HepG2 (cell line): ENCODE measurements around the gene COL5A1. TPM values are rescaled to one million over a fixed set of nuclear protein-coding genes. Genes with fewer than 3 reads are reported as not detected.

ENCODE experiments used
- ATAC-seq: fragments of 200-7000 bp; cut with Tn5 transposase; 3 replicates; pipeline ENCODE4 v1.9.1; 2020; ENCODE audit warnings: mild to moderate bottlenecking, moderate library complexity
- BruUV-seq: library from RNA; stranded (reverse); fragments of 400-500 nt; replicated peaks from 2 replicates; lab custom pipeline; 2021; lab: Mats Ljungman, UMichigan
- CTCF ChIA-PET: fragments of 300-600 bp; formaldehyde crosslinking; extraction: SDS; loops from one replicate; lab custom pipeline; 2021; ENCODE audit warnings: low total read pairs, inconsistent platforms, low intra/inter-chr PET ratio; lab: Yijun Ruan, JAX
- POLR2A ChIA-PET: fragments of 350-600 bp; sonication (Branson Sonifier 250); formaldehyde crosslinking; loops from one replicate; lab custom pipeline; 2020; ENCODE audit warnings: antibody characterized with exemption, inconsistent platforms; lab: Yijun Ruan, JAX
- DNase-seq: peaks from one replicate; pipeline ENCODE4 v3.0.0-alpha.2; 2015; ENCODE audit warnings: low spot score
- FAIRE-seq: peaks from 3 replicates; lab custom pipeline; 2011; peaks lifted over from hg19 to GRCh38; lab: Jason Lieb, UNC
- H2AFZ ChIP-seq: one replicate; pipeline ENCODE4 v1.6.1; 2011; ENCODE audit warnings: low read length, inconsistent platforms
- H3K27ac ChIP-seq: fragments of 300-600 bp; 3 replicates; pipeline ENCODE4 v1.8.0; 2011; ENCODE audit warnings: mixed run types, mild to moderate bottlenecking, mixed read lengths, low read length, inconsistent platforms; ENCODE audit not compliant: insufficient read depth; ENCODE audit errors: extremely low read length
- H3K27me3 ChIP-seq, 2 experiments: fragments of 200-600 bp in 1 of 2; 2 replicates in 1 of 2; 3 replicates in 1 of 2; pipeline versions ENCODE4 v1.6.0 to v1.8.0; 2011; ENCODE audit warnings: low read length in 2 of 2, mild to moderate bottlenecking in 2 of 2, moderate library complexity in 2 of 2, inconsistent platforms in 1 of 2; ENCODE audit not compliant: insufficient read depth in 2 of 2, control insufficient read depth in 1 of 2
- H3K36me3 ChIP-seq, 2 experiments: fragments of 200-600 bp in 1 of 2; replicated peaks in 1 of 2; 2 replicates in 1 of 2; 3 replicates in 1 of 2; pipeline versions ENCODE4 v1.5.1 to v1.8.0; 2011; ENCODE audit warnings: low read length in 2 of 2, inconsistent platforms in 1 of 2; ENCODE audit not compliant: insufficient read depth in 2 of 2, control insufficient read depth in 1 of 2
- H3K4me1 ChIP-seq: 2 replicates; pipeline ENCODE4 v1.5.1; 2012; ENCODE audit warnings: low read length, inconsistent platforms; ENCODE audit not compliant: insufficient read depth
- H3K4me2 ChIP-seq: 2 replicates; pipeline ENCODE4 v1.6.0; 2011; ENCODE audit warnings: low read depth, low read length, inconsistent platforms
- H3K4me3 ChIP-seq, 3 experiments: fragments of 200-600 bp in 1 of 3; sonication (generic), shearing (Covaris generic) in 1 of 3; replicated peaks in 1 of 3; 2 replicates each; pipeline ENCODE4 v1.5.1; 2011 to 2016; ENCODE audit warnings: low read length in 3 of 3, inconsistent platforms in 2 of 3, low read depth in 2 of 3, mild to moderate bottlenecking in 2 of 3, control low read depth in 1 of 3, mixed read lengths in 1 of 3; ENCODE audit not compliant: insufficient read depth in 1 of 3
- H3K79me2 ChIP-seq: one replicate; pipeline ENCODE4 v1.6.1; 2011; ENCODE audit warnings: low read length, inconsistent platforms; ENCODE audit not compliant: insufficient read depth
- H3K9ac ChIP-seq: 2 replicates; pipeline ENCODE4 v1.6.0; 2011; ENCODE audit warnings: mild to moderate bottlenecking, low read depth, low read length, inconsistent platforms; ENCODE audit not compliant: insufficient read depth
- H3K9me3 ChIP-seq: 2 replicates; pipeline ENCODE4 v1.5.1; 2012; ENCODE audit warnings: mild to moderate bottlenecking, low read length
- H4K20me1 ChIP-seq: 2 replicates; pipeline ENCODE4 v1.6.0; 2011; ENCODE audit warnings: inconsistent platforms, mild to moderate bottlenecking, low read length, moderate library complexity; ENCODE audit not compliant: insufficient read depth
- ASH2L ChIP-seq: fragments of 300-600, 200-600 bp; sonication (generic); IDR thresholded peaks from 2 replicates; pipeline ENCODE4 v1.7.0; 2017; ENCODE audit warnings: low read depth, mild to moderate bottlenecking, moderate library complexity, mixed read lengths, low read length; ENCODE audit not compliant: insufficient read length
- CHD2 ChIP-seq: IDR thresholded peaks from 2 replicates; pipeline ENCODE4 v1.6.1; 2011; ENCODE audit warnings: low read depth, low read length, improper control_type of control experiment
- JARID2 ChIP-seq: sonication (generic); formaldehyde crosslinking; IDR thresholded peaks from 2 replicates; pipeline ENCODE4 v1.8.1; 2023; ENCODE audit warnings: missing genetic modification reagents, inconsistent platforms; ENCODE audit not compliant: insufficient replicate concordance
- NFRKB ChIP-seq: fragments of 450-650 bp; IDR thresholded peaks from 2 replicates; pipeline ENCODE4 v1.6.1; 2017
- PRPF4 ChIP-seq: fragments of 200-400 bp; formaldehyde crosslinking; IDR thresholded peaks from 2 replicates; pipeline ENCODE4 v1.6.1; 2016; ENCODE audit warnings: low read length, low read depth; ENCODE audit not compliant: poor library complexity, severe bottlenecking
- RFXANK ChIP-seq: IDR thresholded peaks from 2 replicates; pipeline ENCODE4 v1.6.1; 2016
- WGBS: methylation state at CpG from one replicate; pipeline ENCODE4 v1.1.6; 2017; ENCODE audit warnings: low lambda C conversion rate; 5-methylcytosine and 5-hydroxymethylcytosine counted together
- in situ Hi-C: cut with HindIII; loops from 2 replicates; pipeline ENCODE4 v1.10.0; 2017; ENCODE audit warnings: low pct_unique_long_range_greater_than_20kb; ENCODE audit not compliant: extremely low pct_ligation_motif_present
- intact Hi-C: fragments of 100-400 bp; cut with micrococcal nuclease; formaldehyde crosslinking; loops from one replicate; pipeline ENCODE4 v1.10.0; 2022; ENCODE audit not compliant: unreplicated experiment
- polyA plus RNA-seq, 8 experiments: library from polyadenylated mRNA; depleted of rRNA in 3 of 8; stranded (reverse) in 7 of 8; unstranded in 1 of 8; fragments of >200 nt; fragmentation: Illumina TruSeq in 4 of 8; extraction: Trizol in 4 of 8; gene quantifications; 2 replicates each; pipeline versions ENCODE4 v1.2.1 to v1.2.3, GENCODE V29; 2011 to 2016; ENCODE audit warnings: low read depth in 4 of 8, missing spikeins in 1 of 8, mixed read lengths in 1 of 8; ENCODE audit not compliant: insufficient read depth in 1 of 8
- total RNA-seq, 5 experiments: library from RNA; depleted of rRNA; stranded (reverse); fragments of >200 nt; fragmentation: Illumina TruSeq; extraction: Trizol; gene quantifications; 2 replicates each; pipeline ENCODE4 v1.2.3, GENCODE V29; 2016; ENCODE audit warnings: low read depth in 1 of 5
- TF ChIP-seq, protein P1 (sequence below): sonication (generic); formaldehyde crosslinking; conservative IDR thresholded peaks from 2 replicates; pipeline ENCODE4 v1.4.0; 2020; ENCODE audit warnings: mild to moderate bottlenecking, missing genetic modification reagents, moderate library complexity
- TF ChIP-seq, protein P2 (sequence below): sonication (generic); formaldehyde crosslinking; IDR thresholded peaks from 2 replicates; pipeline ENCODE4 v1.8.0; 2022; ENCODE audit warnings: missing genetic modification reagents, mild to moderate bottlenecking, borderline replicate concordance

COL5A1 gene
- total and polyA plus RNA-seq, 2 of the 13 experiments (the other 11 are each of a cell fraction or from before 2014, with no cell fraction given) = not detected

DNA sequence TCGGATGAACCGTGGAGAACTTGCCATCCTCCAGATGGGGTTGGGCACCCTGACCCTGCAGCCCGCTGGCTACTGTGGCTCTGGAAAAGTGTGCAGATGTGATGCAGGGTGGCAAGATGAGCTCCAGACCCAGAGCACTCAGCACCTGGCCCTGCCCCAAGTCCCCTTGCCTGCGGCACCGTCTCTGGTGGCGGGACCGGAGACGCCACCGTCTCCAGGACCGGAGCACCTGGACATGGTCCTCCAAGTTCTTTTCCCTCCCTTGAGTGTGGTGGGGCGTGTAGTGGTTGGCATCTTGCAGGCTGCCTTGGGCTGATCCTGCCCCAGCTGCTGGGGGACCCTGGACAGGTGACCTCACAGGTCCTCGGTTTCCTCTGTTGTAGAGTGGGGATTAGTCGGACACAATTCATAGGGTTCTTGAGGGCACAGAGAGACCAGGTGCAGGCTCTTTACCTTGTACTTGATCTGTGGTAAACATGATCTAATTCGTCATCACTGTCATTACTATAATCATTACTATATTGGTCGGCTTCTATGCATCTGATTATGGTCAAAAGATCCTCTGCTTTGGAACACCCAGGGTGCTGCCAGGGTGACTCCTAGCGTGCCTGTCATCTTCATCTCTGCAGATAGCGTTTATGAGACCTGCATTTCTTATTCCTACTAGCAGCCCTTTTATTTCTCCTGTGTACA, 83.5 kb downstream of the COL5A1 start (continued):
- TF ChIP-seq, protein P1, sequence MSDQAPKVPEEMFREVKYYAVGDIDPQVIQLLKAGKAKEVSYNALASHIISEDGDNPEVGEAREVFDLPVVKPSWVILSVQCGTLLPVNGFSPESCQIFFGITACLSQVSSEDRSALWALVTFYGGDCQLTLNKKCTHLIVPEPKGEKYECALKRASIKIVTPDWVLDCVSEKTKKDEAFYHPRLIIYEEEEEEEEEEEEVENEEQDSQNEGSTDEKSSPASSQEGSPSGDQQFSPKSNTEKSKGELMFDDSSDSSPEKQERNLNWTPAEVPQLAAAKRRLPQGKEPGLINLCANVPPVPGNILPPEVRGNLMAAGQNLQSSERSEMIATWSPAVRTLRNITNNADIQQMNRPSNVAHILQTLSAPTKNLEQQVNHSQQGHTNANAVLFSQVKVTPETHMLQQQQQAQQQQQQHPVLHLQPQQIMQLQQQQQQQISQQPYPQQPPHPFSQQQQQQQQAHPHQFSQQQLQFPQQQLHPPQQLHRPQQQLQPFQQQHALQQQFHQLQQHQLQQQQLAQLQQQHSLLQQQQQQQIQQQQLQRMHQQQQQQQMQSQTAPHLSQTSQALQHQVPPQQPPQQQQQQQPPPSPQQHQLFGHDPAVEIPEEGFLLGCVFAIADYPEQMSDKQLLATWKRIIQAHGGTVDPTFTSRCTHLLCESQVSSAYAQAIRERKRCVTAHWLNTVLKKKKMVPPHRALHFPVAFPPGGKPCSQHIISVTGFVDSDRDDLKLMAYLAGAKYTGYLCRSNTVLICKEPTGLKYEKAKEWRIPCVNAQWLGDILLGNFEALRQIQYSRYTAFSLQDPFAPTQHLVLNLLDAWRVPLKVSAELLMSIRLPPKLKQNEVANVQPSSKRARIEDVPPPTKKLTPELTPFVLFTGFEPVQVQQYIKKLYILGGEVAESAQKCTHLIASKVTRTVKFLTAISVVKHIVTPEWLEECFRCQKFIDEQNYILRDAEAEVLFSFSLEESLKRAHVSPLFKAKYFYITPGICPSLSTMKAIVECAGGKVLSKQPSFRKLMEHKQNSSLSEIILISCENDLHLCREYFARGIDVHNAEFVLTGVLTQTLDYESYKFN (CRISPR knock-in tag) = no peak

DNA sequence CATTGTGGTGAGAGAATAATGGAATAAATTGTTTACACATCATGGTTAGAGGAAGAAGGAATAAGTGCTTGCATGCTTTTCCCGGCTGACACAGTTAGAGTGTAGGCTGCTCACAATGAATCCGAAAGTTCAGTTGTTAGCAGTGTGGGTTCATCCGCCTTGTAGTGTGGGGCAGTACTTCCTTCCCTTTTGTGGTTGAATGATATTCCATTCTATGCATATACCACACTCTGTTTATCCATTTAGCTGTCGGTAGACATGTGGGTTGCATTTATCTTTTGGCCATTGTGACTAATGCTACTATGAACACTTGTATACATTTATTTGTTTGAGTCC, 84.0 kb downstream of the COL5A1 start:
- DNase-seq = no peak
- no peak for FAIRE-seq
- no TSS peak for BruUV-seq
- TF ChIP-seq RFXANK (CRISPR knock-in tag) = no peak
- TF ChIP-seq NFRKB = no peak
- TF ChIP-seq, protein P2, sequence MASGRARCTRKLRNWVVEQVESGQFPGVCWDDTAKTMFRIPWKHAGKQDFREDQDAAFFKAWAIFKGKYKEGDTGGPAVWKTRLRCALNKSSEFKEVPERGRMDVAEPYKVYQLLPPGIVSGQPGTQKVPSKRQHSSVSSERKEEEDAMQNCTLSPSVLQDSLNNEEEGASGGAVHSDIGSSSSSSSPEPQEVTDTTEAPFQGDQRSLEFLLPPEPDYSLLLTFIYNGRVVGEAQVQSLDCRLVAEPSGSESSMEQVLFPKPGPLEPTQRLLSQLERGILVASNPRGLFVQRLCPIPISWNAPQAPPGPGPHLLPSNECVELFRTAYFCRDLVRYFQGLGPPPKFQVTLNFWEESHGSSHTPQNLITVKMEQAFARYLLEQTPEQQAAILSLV (CRISPR knock-in tag) = no peak
- no peak for TF ChIP-seq PRPF4
- no peak for TF ChIP-seq ASH2L
- no peak for TF ChIP-seq CHD2
- no peak for TF ChIP-seq JARID2 (CRISPR knock-in tag)
- Histone ChIP-seq H3K4me2 (no peak overlapping the region), H3K9ac (no peak overlapping the region), H3K9me3 (no peaks in the 10 kb centered on the region), H3K4me3 (no peak overlapping the region), H3K27ac (no peak overlapping the region), H4K20me1 (no peaks in the 10 kb centered on the region), H3K79me2 (no peaks in the 10 kb centered on the region), H3K36me3 (no peaks in the 10 kb centered on the region), H2AFZ (no peak overlapping the region), H3K27me3 (peaks cover 10 to 35% of the 10 kb centered on the region in 2 experiments), H3K4me1 (no peaks in the 10 kb centered on the region)
- intact Hi-C loops = no loop called here
- CTCF ChIA-PET = no interaction called here
- in situ Hi-C loops = no loop called here
- no peak for ATAC-seq
- WGBS = 14% methylated on average over 4 of the region's 4 CpGs
- POLR2A ChIA-PET = no interaction called here
